ENCODE results near the gene PTPRG.

The PTPRG gene

GRCh38 chr3:62183969-62184368 is 622.6 kb downstream of the PTPRG start:
- DNase-seq (ENCODE audit: low read depth in 3 of 3), result no peak

- no peak for DNase-seq (ENCODE audit: low read depth in 3 of 3)
Measured at GRCh38 chr3:62184559-62184958, 623.2 kb downstream of the PTPRG start.

- no peak for DNase-seq (ENCODE audit: low read depth in 3 of 3)
Measured at GRCh38 chr3:62187022-62187431, 625.7 kb downstream of the PTPRG start.

- DNase-seq (ENCODE audit: low read depth in 3 of 3), result peak; percentile 30 to 44 (median 31)
Measured at GRCh38 chr3:62188681-62189375, 627.5 kb downstream of the PTPRG start.

- no peak for DNase-seq (ENCODE audit: low read depth in 3 of 3)
Measured at GRCh38 chr3:62189376-62189698, 628.0 kb downstream of the PTPRG start.

- no peak for DNase-seq (ENCODE audit: low read depth in 3 of 3)
Measured at GRCh38 chr3:62192891-62193290, 631.5 kb downstream of the PTPRG start.

- no peak for DNase-seq (ENCODE audit: low read depth in 3 of 3)
Measured at GRCh38 chr3:62193586-62194345, 632.4 kb downstream of the PTPRG start.

- DNase-seq (ENCODE audit: low read depth in 3 of 3), result no peak
Measured at GRCh38 chr3:62197350-62198012, 636.1 kb downstream of the PTPRG start.

- DNase-seq (ENCODE audit: low read depth in 3 of 3), result no peak
Measured at GRCh38 chr3:62199126-62199525, 637.8 kb downstream of the PTPRG start.

GRCh38 chr3:62201438-62202035 is 640.2 kb downstream of the PTPRG start:
- DNase-seq (ENCODE audit: low read depth in 3 of 3), result no peak

- no peak for DNase-seq (ENCODE audit: low read depth in 3 of 3)
Measured at GRCh38 chr3:62203152-62203551, 641.8 kb downstream of the PTPRG start.

- no peak for DNase-seq (ENCODE audit: low read depth in 3 of 3)
Measured at GRCh38 chr3:62203561-62203960, 642.2 kb downstream of the PTPRG start.

GRCh38 chr3:62207197-62207596 is 645.8 kb downstream of the PTPRG start:
- no peak for DNase-seq (ENCODE audit: low read depth in 3 of 3)

GRCh38 chr3:62208385-62208784 is 647.0 kb downstream of the PTPRG start:
- DNase-seq (ENCODE audit: low read depth in 3 of 3), result no peak

- DNase-seq (ENCODE audit: low read depth in 3 of 3), result no peak
Measured at GRCh38 chr3:62209101-62209500, 647.7 kb downstream of the PTPRG start.

GRCh38 chr3:62210011-62210410 is 648.6 kb downstream of the PTPRG start:
- DNase-seq (ENCODE audit: low read depth in 3 of 3), result no peak

- no peak for DNase-seq (ENCODE audit: low read depth in 3 of 3)
Measured at GRCh38 chr3:62211675-62212429, 650.5 kb downstream of the PTPRG start.

GRCh38 chr3:62214850-62215249 is 653.5 kb downstream of the PTPRG start:
- DNase-seq (ENCODE audit: low read depth in 3 of 3), result no peak

- DNase-seq (ENCODE audit: low read depth in 3 of 3), result no peak
Measured at GRCh38 chr3:62220616-62221015, 659.2 kb downstream of the PTPRG start.

GRCh38 chr3:62225051-62225450 is 663.7 kb downstream of the PTPRG start:
- DNase-seq (ENCODE audit: low read depth in 3 of 3), result no peak

GRCh38 chr3:62226601-62227339 is 665.4 kb downstream of the PTPRG start:
- DNase-seq (ENCODE audit: low read depth in 3 of 3), result no peak
